ENCODE results near the gene COPB2. TPM values are rescaled to one million over a fixed set of nuclear protein-coding genes. Genes with fewer than 3 reads are reported as not detected.

COPB2 gene
- total RNA-seq (157 TPM), polyA plus RNA-seq (59.3 TPM)

DNA sequence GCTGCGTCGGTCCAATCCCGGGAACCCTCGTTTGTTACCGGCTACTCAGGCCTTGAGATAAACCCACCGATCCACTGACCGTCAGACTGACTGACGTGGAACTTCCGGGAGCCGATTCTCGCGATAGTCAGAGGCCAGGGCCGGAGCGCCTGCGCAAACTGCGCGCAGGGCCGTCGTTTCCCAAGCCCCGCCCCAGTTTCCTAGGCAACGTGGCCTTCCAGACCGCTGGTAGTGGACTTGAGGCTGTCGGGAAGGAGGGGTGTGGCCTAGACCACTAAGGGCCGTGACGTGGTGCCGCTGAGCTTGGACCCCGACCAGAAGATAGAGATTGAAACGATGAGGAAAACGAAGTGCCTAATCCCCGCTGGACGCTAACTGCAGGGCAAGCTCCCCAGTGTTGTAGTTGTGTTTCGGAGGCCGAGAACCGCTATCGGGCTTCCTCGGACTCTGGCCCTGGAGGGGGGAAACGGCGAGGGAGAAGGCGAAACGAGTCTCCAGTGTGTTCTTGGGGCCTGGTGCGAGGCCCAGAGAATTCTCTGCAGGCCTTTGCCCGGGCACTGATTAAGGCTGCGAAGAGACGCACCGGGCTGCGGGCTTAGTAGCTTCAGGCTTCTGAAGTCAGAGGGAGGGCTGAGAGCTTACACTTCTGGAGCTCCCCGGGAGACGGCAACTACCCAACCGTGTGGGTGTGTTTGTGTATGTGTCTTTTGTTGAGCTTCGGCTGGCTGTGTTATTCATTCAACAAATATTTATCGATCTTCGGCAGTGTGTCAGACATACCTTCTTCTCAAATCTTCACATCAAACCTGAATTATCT is at the start of gene COPB2:
COPB2 (minus strand) TSS at position 96 of the 817 bp plus-strand sequence. CDS start 97 bp downstream, outside the sequence.
- peak; percentile 97 for DNase-seq (ENCODE audit: extremely low spot score)
- Histone ChIP-seq H3K4me3 (ENCODE audit: low read depth, low read length) (peak within 1 kb of the TSS; percentile 80), H3K27ac (ENCODE audit: low read depth) (peak within 1 kb of the TSS; percentile 85), H3K4me1 (ENCODE audit: insufficient read depth) (no peaks in the 10 kb centered on the region), H3K36me3 (ENCODE audit: insufficient read depth) (no peaks in the 10 kb centered on the region)
- under 1% methylated on average over 52 of the region's 52 CpGs for WGBS

GRCh38 chr3:139434764-139435307 is 45.4 kb upstream of the COPB2 start:
- no peak overlapping the region for H3K27ac ChIP-seq (ENCODE audit: low read depth)
- H3K4me1 ChIP-seq (ENCODE audit: insufficient read depth), result no peaks in the 10 kb centered on the region
- no peaks in the 10 kb centered on the region for H3K36me3 ChIP-seq (ENCODE audit: insufficient read depth)
- DNase-seq (ENCODE audit: extremely low spot score), result no peak
- 86% methylated on average over 6 of the region's 6 CpGs for WGBS
- no peak overlapping the region for H3K4me3 ChIP-seq (ENCODE audit: low read depth, low read length)

- 95% methylated on average over 1 of the region's 1 CpG for WGBS
- Histone ChIP-seq H3K4me1 (ENCODE audit: insufficient read depth) (no peaks in the 10 kb centered on the region), H3K4me3 (ENCODE audit: low read depth, low read length) (no peak overlapping the region), H3K36me3 (ENCODE audit: insufficient read depth) (peaks cover 2% of the 10 kb centered on the region), H3K27ac (ENCODE audit: low read depth) (no peak overlapping the region)
- no peak for DNase-seq (ENCODE audit: extremely low spot score)
Observed at GRCh38 chr3:139434228-139434627, 44.8 kb upstream of the COPB2 start.

DNA sequence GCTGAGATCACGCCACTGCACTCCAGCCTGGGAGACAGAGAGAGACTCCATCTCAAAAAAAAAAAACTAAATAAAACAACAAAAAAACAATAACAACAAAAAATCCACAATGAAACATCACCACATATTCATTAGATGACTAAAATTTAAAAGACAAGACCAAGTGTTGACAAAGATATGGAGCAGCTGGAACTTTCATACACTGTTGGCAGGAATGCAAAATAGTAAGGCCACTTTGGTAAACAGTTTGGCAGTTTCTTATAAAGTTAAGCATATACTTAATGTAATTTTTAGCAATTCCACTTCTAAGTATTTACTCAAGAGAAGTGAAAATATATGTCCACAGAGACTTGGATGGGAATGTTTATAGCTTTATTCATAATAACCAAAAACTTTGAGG is 43.6 kb upstream of the COPB2 start:
- no peaks in the 10 kb centered on the region for H3K4me1 ChIP-seq (ENCODE audit: insufficient read depth)
- no peak overlapping the region for H3K4me3 ChIP-seq (ENCODE audit: low read depth, low read length)
- peaks cover 2% of the 10 kb centered on the region for H3K36me3 ChIP-seq (ENCODE audit: insufficient read depth)
- H3K27ac ChIP-seq (ENCODE audit: low read depth), result no peak overlapping the region
- WGBS, result 95% methylated on average over 1 of the region's 1 CpG
- DNase-seq (ENCODE audit: extremely low spot score), result no peak

DNA sequence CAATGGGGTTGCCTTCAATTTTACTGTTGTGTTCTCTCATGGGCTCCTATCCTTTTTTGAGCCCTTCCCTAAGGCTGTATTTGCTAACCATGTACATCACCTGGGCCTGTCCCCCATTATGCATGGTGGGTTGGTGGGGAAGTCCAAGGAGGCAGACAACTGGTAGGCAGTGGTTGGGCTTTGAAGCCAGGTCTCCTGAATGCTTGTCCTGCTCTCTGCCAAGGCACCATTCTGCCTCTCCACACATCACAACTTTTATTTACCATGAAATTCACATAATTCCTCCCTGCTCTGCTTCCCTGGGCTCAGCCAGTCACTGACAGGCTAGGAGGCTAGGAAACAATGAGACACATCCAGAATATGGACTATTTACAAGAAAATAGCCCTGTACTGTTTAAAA is 41.0 kb upstream of the COPB2 start:
- Histone ChIP-seq H3K4me1 (ENCODE audit: insufficient read depth) (no peaks in the 10 kb centered on the region), H3K36me3 (ENCODE audit: insufficient read depth) (peaks cover 2% of the 10 kb centered on the region), H3K27ac (ENCODE audit: low read depth) (no peak overlapping the region), H3K4me3 (ENCODE audit: low read depth, low read length) (no peak overlapping the region)
- no peak for DNase-seq (ENCODE audit: extremely low spot score)

DNA sequence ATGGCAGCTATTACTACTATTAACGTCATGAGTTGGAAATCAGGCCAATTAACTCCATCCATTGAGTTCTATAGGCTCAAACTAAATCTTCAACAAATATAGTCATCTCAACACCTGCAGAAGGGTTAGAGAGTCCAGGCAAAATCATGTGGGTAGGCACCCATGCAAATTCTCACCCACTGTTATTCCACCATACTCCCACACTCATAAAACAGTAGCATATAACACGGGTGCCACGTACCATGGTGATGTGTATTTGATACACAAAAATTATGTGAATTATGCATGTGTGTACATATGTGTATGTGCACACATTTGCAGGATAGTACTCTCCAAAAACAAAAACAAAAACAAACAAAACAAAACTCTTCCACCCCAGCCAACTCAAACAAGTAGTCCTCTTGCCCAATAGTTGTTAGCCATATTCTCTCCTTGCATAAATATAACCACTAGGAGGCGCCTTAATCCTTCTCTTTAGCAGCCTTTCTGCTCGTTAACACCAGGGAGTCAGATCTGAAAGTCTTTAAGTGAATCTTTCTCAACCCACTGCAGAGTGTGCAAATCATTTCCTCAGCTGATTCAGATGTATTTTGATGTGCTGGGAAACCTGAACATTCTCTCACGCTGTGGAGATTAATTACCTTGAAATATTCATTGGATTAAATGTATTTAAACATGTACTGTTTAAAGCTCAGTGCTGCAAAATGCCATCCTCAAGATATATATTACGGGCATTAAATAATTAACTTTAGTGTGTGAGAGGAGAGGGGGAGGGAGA is 38.0 kb upstream of the COPB2 start:
- H3K4me3 ChIP-seq (ENCODE audit: low read depth, low read length), result no peak overlapping the region
- no peaks in the 10 kb centered on the region for H3K4me1 ChIP-seq (ENCODE audit: insufficient read depth)
- H3K36me3 ChIP-seq (ENCODE audit: insufficient read depth), result peaks cover 2% of the 10 kb centered on the region
- 46% methylated on average over 7 of the region's 7 CpGs for WGBS
- H3K27ac ChIP-seq (ENCODE audit: low read depth), result no peak overlapping the region
- peak; percentile 63 for DNase-seq (ENCODE audit: extremely low spot score)

- WGBS, result 79% methylated on average over 5 of the region's 5 CpGs
- Histone ChIP-seq H3K27ac (ENCODE audit: low read depth) (no peak overlapping the region), H3K36me3 (ENCODE audit: insufficient read depth) (peaks cover 2% of the 10 kb centered on the region), H3K4me1 (ENCODE audit: insufficient read depth) (no peaks in the 10 kb centered on the region), H3K4me3 (ENCODE audit: low read depth, low read length) (no peak overlapping the region)
- no peak for DNase-seq (ENCODE audit: extremely low spot score)
Observed at GRCh38 chr3:139425745-139426400, 36.4 kb upstream of the COPB2 start.

GRCh38 chr3:139423232-139423631 is 33.8 kb upstream of the COPB2 start:
- no peak for DNase-seq (ENCODE audit: extremely low spot score)
- H3K27ac ChIP-seq (ENCODE audit: low read depth), result no peak overlapping the region
- H3K36me3 ChIP-seq (ENCODE audit: insufficient read depth), result no peaks in the 10 kb centered on the region
- 70% methylated on average over 2 of the region's 2 CpGs for WGBS
- H3K4me3 ChIP-seq (ENCODE audit: low read depth, low read length), result no peak overlapping the region
- H3K4me1 ChIP-seq (ENCODE audit: insufficient read depth), result no peaks in the 10 kb centered on the region

DNA sequence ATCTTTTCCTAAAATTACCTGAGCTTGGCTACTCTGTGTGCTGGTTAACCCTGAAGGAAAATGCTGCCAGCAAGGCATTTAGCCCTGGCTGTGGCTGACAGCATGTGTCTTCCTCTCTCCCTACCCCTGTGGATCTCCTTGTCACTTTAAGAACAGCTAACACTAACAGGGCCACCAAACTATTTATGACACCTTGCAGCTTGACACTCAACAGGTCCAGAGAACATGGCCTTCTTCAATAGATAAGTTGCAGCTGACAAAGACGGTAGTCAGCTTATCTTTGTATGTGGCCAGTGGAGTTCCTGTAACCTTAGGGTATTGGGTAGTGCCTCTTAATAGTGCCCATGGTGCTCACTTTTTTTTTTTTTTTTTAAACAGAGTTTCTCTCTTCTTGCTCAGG is 32.0 kb upstream of the COPB2 start:
- no peaks in the 10 kb centered on the region for H3K4me1 ChIP-seq (ENCODE audit: insufficient read depth)
- no peak for DNase-seq (ENCODE audit: extremely low spot score)
- H3K27ac ChIP-seq (ENCODE audit: low read depth), result no peak overlapping the region
- no peaks in the 10 kb centered on the region for H3K36me3 ChIP-seq (ENCODE audit: insufficient read depth)
- 60% methylated on average over 1 of the region's 1 CpG for WGBS
- no peak overlapping the region for H3K4me3 ChIP-seq (ENCODE audit: low read depth, low read length)

DNA sequence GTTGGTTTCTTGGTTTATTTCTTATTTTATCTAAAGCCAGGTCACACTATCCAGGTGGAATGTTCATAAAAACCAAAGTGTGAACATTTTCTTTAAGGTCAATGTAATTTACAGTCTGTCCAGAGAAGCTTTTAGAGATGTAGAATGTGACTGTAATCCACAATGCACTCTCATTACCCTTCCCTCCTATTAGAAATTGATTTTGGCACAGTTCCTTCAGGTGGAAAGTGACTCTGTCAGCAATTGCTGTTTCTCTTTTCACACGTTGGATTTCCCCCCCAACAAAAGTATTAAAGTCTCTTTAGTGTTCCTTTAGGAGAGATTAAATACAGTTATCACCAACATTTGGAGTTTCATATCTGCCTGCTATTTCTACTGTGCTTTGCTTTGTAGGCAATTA is 31.6 kb upstream of the COPB2 start:
- Histone ChIP-seq H3K4me1 (ENCODE audit: insufficient read depth) (no peaks in the 10 kb centered on the region), H3K4me3 (ENCODE audit: low read depth, low read length) (no peak overlapping the region), H3K27ac (ENCODE audit: low read depth) (no peak overlapping the region), H3K36me3 (ENCODE audit: insufficient read depth) (no peaks in the 10 kb centered on the region)
- WGBS, result 54% methylated on average over 1 of the region's 1 CpG
- DNase-seq (ENCODE audit: extremely low spot score), result no peak

GRCh38 chr3:139418144-139418543 is 28.7 kb upstream of the COPB2 start:
- H3K36me3 ChIP-seq (ENCODE audit: insufficient read depth), result no peaks in the 10 kb centered on the region
- H3K4me3 ChIP-seq (ENCODE audit: low read depth, low read length), result no peak overlapping the region
- no peak for DNase-seq (ENCODE audit: extremely low spot score)
- 92% methylated on average over 2 of the region's 2 CpGs for WGBS
- H3K4me1 ChIP-seq (ENCODE audit: insufficient read depth), result no peaks in the 10 kb centered on the region
- H3K27ac ChIP-seq (ENCODE audit: low read depth), result no peak overlapping the region

DNA sequence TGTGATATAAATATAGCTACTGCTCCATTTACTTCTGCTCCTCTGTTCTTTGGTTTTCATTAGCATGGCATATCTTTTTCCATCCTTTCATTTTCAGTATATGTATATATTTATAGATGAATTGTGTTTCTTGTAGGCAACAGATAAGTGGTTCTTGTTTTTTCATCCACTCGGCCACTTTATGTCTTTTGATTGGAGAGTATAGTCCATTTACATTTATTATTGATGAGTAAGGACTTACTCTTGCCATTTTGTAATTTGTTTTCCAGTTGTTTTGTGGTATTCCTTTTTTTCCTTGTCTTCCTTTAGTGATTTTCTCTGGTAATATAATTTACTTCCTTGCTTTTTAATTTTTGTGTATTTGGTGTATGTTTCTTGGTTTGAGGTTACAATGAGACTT is 26.8 kb upstream of the COPB2 start:
- no peaks in the 10 kb centered on the region for H3K36me3 ChIP-seq (ENCODE audit: insufficient read depth)
- no peak overlapping the region for H3K27ac ChIP-seq (ENCODE audit: low read depth)
- no peak for DNase-seq (ENCODE audit: extremely low spot score)
- H3K4me1 ChIP-seq (ENCODE audit: insufficient read depth), result no peaks in the 10 kb centered on the region
- 92% methylated on average over 1 of the region's 1 CpG for WGBS
- no peak overlapping the region for H3K4me3 ChIP-seq (ENCODE audit: low read depth, low read length)

GRCh38 chr3:139414608-139415224 is 25.3 kb upstream of the COPB2 start:
- H3K27ac ChIP-seq (ENCODE audit: low read depth), result no peak overlapping the region
- no peaks in the 10 kb centered on the region for H3K4me1 ChIP-seq (ENCODE audit: insufficient read depth)
- whole genome bisulfite sequencing, result 79% methylated on average over 2 of the region's 2 CpGs
- no peak overlapping the region for H3K4me3 ChIP-seq (ENCODE audit: low read depth, low read length)
- DNase-seq (ENCODE audit: extremely low spot score), result no peak
- H3K36me3 ChIP-seq (ENCODE audit: insufficient read depth), result no peaks in the 10 kb centered on the region
